Measurements from ENCODE around the gene FHOD1. TPM values are rescaled to one million over a fixed set of nuclear protein-coding genes. Genes with fewer than 3 reads are reported as not detected.

FHOD1 gene
- total RNA-seq, 2 experiments from 2014 or later, result 16.5 to 55.0 TPM

DNA sequence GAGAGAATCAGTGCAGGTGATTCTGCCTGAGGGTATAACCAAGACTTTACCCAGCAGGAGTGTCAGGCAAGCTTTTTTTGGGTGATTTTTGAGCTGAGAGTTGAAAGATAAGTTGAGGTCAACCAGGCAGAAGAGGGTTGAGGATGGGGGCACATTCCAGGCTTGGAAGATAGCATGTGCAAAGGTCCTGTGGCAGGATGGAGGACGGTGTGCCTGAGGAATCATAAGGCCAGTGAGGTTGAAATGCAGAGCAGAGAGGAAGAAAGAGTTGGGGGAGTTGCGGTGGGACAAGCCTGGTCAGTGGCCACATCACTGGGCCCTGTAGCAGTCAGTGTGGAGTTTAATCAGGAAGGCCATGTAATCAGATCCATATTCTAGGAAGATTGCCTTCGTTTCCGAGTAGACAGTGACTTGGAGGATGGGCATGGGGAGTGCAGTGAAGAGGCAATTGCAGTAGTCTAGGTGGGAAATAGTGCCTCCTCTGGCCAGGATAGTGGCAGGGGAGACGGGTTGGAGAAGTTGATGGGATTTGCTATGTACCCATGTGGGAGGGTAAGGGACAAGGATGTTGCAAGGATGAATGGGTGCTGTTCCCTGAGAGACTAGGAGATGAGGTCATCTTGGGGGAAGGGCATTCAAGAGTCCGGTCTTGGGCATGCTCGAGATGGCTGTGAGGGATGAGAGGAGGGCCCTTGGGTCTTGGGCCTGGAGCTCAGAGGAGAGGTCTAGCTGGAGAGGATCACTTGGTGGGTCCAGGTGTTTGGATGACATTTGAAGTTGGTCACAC is 36.0 kb upstream of the FHOD1 start:
- H3K9me2 ChIP-seq (ENCODE audit: insufficient read depth, low read length), result no peaks in the 10 kb centered on the region
- no TSS peak for BruUV-seq (replicated peaks)
- POLR2A ChIA-PET, result no interaction called here

DNA sequence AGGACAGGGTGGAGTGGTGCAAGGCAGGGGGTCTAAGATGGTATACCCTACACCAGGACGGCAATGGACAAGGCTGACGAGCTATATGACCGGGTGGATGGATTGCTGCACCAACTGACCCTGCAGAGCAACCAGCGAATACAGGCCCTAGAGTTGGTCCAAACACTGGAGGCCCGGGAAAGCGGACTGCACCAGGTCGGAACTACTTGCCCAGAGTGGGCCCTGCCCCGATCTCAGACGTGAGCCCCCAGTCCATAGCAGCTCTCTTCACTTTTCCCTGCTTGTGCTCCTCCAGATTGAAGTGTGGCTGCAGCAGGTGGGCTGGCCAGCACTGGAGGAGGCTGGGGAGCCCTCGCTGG is 35.1 kb upstream of the FHOD1 start:
- POLR2A ChIA-PET, result no interaction called here
- no TSS peak for BruUV-seq (replicated peaks)
- DNase-seq (ENCODE audit: low spot score), result no peak

More for the DNA sequence above, 36.0 kb upstream of the FHOD1 start:
- H3K4me2 ChIP-seq (ENCODE audit: low read length), result no peak overlapping the region
- no peaks in the 10 kb centered on the region for H3K9me3 ChIP-seq (ENCODE audit: low read length)
- no peak overlapping the region for H3K4me3 ChIP-seq (ENCODE audit: low read depth, low read length, poor library complexity, severe bottlenecking)
- TF ChIP-seq, protein P1, sequence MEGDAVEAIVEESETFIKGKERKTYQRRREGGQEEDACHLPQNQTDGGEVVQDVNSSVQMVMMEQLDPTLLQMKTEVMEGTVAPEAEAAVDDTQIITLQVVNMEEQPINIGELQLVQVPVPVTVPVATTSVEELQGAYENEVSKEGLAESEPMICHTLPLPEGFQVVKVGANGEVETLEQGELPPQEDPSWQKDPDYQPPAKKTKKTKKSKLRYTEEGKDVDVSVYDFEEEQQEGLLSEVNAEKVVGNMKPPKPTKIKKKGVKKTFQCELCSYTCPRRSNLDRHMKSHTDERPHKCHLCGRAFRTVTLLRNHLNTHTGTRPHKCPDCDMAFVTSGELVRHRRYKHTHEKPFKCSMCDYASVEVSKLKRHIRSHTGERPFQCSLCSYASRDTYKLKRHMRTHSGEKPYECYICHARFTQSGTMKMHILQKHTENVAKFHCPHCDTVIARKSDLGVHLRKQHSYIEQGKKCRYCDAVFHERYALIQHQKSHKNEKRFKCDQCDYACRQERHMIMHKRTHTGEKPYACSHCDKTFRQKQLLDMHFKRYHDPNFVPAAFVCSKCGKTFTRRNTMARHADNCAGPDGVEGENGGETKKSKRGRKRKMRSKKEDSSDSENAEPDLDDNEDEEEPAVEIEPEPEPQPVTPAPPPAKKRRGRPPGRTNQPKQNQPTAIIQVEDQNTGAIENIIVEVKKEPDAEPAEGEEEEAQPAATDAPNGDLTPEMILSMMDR (conservative IDR thresholded peaks at IDR 0.05; ENCODE audit: low read length), result peak; percentile 26; the same call in 1 of the 2 replicates
- no peak for TF ChIP-seq EZH2phosphoT487 (IDR thresholded peaks at IDR 0.05; ENCODE audit: borderline replicate concordance, low read depth, low read length)
- intact Hi-C loops (cut with micrococcal nuclease; ENCODE audit: unreplicated experiment), result no loop called here
- no peak overlapping the region for H3K27ac ChIP-seq (ENCODE audit: low read depth, low read length, poor library complexity, severe bottlenecking)
- H4K20me1 ChIP-seq (ENCODE audit: insufficient read depth, low read length), result no peaks in the 10 kb centered on the region
- H2AFZ ChIP-seq (ENCODE audit: low read length), result no peak overlapping the region
- no peak for DNase-seq (ENCODE audit: low spot score)
- no peaks in the 10 kb centered on the region for H3K36me3 ChIP-seq (ENCODE audit: insufficient read depth, low read length)
- H3K79me2 ChIP-seq (ENCODE audit: insufficient read depth, low read depth, low read length), result no peaks in the 10 kb centered on the region
- no peaks in the 10 kb centered on the region for H3K4me1 ChIP-seq (ENCODE audit: insufficient read depth, low read length, poor library complexity, severe bottlenecking)
- CTCF ChIA-PET (ENCODE audit: unreplicated experiment), result no interaction called here

More for the DNA sequence above, 35.1 kb upstream of the FHOD1 start:
- CTCF ChIA-PET (ENCODE audit: unreplicated experiment), result no interaction called here
- H4K20me1 ChIP-seq (ENCODE audit: insufficient read depth, low read length), result no peaks in the 10 kb centered on the region
- no peaks in the 10 kb centered on the region for H3K4me1 ChIP-seq (ENCODE audit: insufficient read depth, low read length, poor library complexity, severe bottlenecking)
- H3K27ac ChIP-seq (ENCODE audit: low read depth, low read length, poor library complexity, severe bottlenecking), result no peak overlapping the region
- TF ChIP-seq EZH2phosphoT487 (IDR thresholded peaks at IDR 0.05; ENCODE audit: borderline replicate concordance, low read depth, low read length), result no peak
- TF ChIP-seq, protein P1 (conservative IDR thresholded peaks at IDR 0.05; ENCODE audit: low read length), result no peak
- no peaks in the 10 kb centered on the region for H3K36me3 ChIP-seq (ENCODE audit: insufficient read depth, low read length)
- no peaks in the 10 kb centered on the region for H3K9me3 ChIP-seq (ENCODE audit: low read length)
- no peaks in the 10 kb centered on the region for H3K79me2 ChIP-seq (ENCODE audit: insufficient read depth, low read depth, low read length)
- H3K4me2 ChIP-seq (ENCODE audit: low read length), result no peak overlapping the region
- no peak overlapping the region for H2AFZ ChIP-seq (ENCODE audit: low read length)
- intact Hi-C loops (cut with micrococcal nuclease; ENCODE audit: unreplicated experiment), result no loop called here
- no peaks in the 10 kb centered on the region for H3K9me2 ChIP-seq (ENCODE audit: insufficient read depth, low read length)
- H3K4me3 ChIP-seq (ENCODE audit: low read depth, low read length, poor library complexity, severe bottlenecking), result no peak overlapping the region

Data from OCI-LY7 (cell line).